Activated T-cell treated with anti-CD3 and anti-CD28 coated beads for 4 hours (primary cell): Measurements from ENCODE around the gene PRDM1.
"Not testable (repeated sequence)": the region's sequence is repeated elsewhere in the genome, so short reads cannot be mapped to it uniquely, and the experiment has no call there.

Experiments used
- DNase-seq: peaks from one replicate; pipeline ENCODE4 v3.0.0-alpha.2; 2020

PRDM1 gene

GRCh38 chr6:106142876-106143431 is 56.8 kb downstream of the PRDM1 start:
- no peak for DNase-seq

DNA sequence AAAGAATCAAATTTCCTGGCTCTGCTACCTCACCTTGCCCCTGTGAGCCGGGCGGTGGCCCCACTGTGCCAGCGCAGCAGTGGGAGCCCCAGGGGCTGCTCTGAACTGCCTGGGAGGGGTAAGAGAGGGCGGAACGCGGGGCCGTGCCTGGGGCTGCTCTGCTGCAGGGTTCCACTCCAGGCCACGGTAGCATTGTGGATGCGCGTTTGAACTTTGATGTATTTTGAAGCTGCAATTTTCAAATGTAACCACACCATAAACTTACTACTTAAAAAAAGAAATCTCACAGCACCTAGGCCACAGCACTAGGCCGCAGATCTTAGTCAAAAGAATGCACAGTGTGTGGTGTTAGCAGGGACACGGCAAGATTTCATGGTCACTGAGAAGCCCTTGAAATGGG is 57.5 kb downstream of the PRDM1 start:
- DNase-seq = no peak

- DNase-seq = no peak
Measured at GRCh38 chr6:106145144-106145543, 59.0 kb downstream of the PRDM1 start.

- no peak for DNase-seq
Measured at GRCh38 chr6:106145741-106146227, 59.6 kb downstream of the PRDM1 start.

- DNase-seq = no peak
Measured at GRCh38 chr6:106146852-106147351, 60.8 kb downstream of the PRDM1 start.

GRCh38 chr6:106147476-106147875 is 61.3 kb downstream of the PRDM1 start:
- DNase-seq = no peak

DNA sequence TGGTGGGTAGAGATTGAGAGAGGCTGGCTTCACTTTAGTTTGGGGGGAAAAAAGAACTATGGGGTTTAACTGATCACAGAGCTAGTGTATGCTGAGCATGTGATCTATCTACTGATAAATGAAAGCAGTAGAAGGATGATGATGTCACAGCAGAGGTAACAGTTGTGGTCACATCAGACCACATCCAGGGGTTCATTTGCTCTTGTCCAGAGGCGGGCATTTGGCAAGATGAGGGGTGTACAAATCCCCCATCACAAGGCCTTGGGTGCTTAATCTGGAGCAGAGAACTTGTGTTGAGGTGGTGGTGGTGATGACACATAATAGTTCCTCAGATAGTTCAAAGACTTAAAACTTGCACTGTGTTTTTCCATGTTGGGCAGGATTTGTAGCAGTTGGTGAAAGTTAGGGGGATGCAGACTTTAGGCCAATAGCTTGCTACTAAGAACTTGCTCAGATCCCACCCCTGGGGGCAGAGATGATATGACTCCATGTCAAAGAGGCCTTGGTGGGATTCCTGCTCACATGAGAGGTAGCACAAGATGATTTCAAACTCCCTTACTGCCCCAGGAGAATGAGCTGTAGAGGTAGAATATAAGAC is 63.4 kb downstream of the PRDM1 start:
- DNase-seq = no peak

GRCh38 chr6:106152476-106152875 is 66.3 kb downstream of the PRDM1 start:
- not testable (repeated sequence) for DNase-seq

DNA sequence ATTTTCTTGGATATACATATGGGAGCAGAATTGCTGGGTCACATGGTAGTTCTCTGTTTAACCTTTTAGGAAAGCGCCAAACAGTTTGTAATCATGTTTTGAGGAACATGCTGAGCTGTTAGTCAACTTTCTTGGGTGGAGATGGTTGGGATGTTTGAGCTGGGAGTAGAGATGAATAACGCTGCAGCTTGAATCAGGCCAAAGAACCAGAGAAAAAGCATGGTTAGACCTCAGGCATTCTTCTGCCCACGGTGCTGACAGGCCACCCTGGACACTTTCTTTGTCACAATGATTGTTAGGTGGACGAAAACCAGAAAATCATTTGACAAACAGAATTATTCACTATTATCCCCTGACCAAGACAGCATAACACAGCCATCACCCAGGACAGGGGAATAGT is 66.8 kb downstream of the PRDM1 start:
- DNase-seq = no peak

DNA sequence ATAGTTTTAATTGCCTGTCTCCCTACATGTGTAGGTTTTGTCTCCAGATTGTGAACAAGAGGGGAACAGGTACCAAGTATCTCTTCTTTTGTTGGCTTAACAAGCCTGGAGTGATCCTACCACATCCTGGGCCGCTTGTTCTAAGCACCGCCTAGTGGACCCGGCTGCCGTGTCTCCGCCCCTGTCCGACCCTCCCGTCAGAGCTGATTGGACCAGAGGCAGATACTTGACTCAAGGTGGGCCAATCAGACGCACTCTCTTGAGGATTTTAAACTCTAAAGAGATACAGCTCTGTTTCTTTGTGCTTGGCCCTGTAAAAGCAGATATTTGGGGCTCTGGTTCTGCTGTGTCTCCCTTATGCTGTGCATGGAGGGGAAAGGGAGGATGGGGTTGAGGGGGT is 68.2 kb downstream of the PRDM1 start:
- no peak for DNase-seq

DNA sequence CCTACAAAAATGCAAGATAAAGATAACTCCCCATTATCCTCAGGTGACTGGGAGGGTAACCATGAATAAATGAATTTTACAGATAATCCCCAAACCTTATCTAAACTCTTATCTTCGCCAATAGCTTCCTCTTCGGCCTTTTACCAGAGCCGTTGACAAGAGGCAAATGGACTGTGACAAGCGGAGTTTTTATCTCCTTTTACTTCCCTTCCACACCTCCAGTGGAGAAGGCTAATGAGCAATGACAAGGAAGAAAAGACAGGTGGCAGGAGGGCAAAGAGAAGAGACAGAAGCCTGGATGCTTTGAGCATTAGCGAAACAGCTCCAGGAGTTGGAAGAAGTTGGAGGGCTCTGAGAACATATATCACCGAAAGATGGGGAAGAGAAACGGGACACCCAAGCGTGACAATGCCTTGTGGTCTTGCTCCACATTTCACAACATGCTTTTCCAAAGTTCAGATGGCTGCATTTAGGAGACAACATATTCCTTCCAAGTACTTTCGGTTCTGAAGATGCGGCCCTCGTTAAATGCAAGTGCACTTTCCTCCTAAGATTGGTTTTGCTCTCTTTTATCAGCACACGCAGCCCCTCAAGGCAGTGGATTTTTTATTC is 69.2 kb downstream of the PRDM1 start:
- DNase-seq = no peak

DNA sequence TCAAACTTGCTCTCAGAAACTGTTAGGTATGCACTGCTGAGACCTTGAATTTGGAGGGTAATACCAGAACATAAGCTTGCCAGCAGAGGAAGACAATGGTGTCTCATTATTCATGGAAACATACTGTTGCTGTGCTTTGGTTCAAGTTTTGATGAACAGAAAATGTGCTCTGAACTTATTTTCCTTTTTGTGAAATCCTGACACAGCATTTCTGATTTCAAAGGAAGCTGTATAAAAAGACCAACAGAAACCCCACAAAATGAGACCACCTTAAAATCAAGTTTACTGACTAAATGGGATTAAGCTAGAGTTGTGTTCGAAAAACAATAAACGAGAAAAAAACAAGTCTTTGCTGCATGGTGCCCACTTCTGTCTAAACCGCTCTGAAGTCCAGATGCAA is 70.3 kb downstream of the PRDM1 start:
- no peak for DNase-seq

GRCh38 chr6:106156863-106157262 is 70.7 kb downstream of the PRDM1 start:
- no peak for DNase-seq

DNA sequence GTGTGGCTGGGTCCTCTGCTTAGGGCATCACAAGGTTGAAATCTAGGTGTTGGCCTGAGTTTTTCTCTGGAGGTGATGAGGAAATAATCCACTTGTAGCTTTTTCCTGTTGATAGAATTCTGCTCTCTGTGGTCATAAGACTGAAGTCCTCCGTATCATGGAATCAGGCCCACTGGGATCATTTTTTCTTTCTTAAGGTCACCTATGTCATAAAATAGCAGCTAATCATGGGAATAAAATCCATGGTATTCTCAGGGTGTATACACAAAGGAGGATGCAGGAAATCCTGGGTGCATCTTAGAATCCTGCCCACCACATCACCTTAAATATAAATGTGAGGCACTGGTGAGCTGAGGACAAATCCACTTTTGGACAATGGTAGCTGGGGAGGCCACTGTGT is 72.7 kb downstream of the PRDM1 start:
- DNase-seq = no peak
